CD4-positive, alpha-beta T cell (primary cell): ENCODE measurements around the gene PIM2. TPM values are rescaled to one million over a fixed set of nuclear protein-coding genes. Genes with fewer than 3 reads are reported as not detected.

Experiments
- ATAC-seq: fragments of 200-7000 bp; cut with Tn5 transposase; one replicate; pipeline ENCODE4 v1.10.0; 2022; ENCODE audit warnings: mild to moderate bottlenecking; ENCODE audit not compliant: poor library complexity
- CTCF ChIA-PET: fragments of 350-600 bp; sonication (Branson Sonifier 250); formaldehyde crosslinking; loops from one replicate; lab custom pipeline; 2021; ENCODE audit warnings: antibody characterized with exemption, inconsistent platforms; lab: Charles Lee
- POLR2A ChIA-PET: fragments of 350-600 bp; sonication (Branson Sonifier 250); formaldehyde crosslinking; loops from one replicate; lab custom pipeline; 2021; ENCODE audit warnings: antibody characterized with exemption, inconsistent platforms; lab: Charles Lee
- DNase-seq, 14 experiments: peaks; one replicate each; pipeline ENCODE4 v3.0.0-alpha.2; 2013 to 2020; ENCODE audit warnings: mixed read lengths in 2 of 14
- H3K27ac ChIP-seq, 2 donors: one replicate each; pipeline versions ENCODE4 v1.5.1 to v1.7.0; 2013; ENCODE audit warnings: low read length in 2 of 2, low read depth in 1 of 2, mild to moderate bottlenecking in 1 of 2
- H3K27me3 ChIP-seq, 2 experiments: 1 replicate in 1 of 2; 2 replicates in 1 of 2; pipeline versions ENCODE4 v1.6.1 to v1.7.0; 2013; ENCODE audit warnings: low read length in 2 of 2, control low read depth in 1 of 2, mild to moderate bottlenecking in 1 of 2, moderate library complexity in 1 of 2; ENCODE audit not compliant: insufficient read depth in 2 of 2, control insufficient read depth in 1 of 2
- H3K36me3 ChIP-seq: one replicate; pipeline ENCODE4 v1.6.1; 2013; ENCODE audit warnings: low read length, control low read depth; ENCODE audit not compliant: insufficient read depth
- H3K4me1 ChIP-seq: one replicate; pipeline ENCODE4 v1.6.1; 2013; ENCODE audit warnings: low read length, control low read depth; ENCODE audit not compliant: insufficient read depth
- H3K4me3 ChIP-seq: one replicate; pipeline ENCODE4 v1.5.1; 2013; ENCODE audit warnings: mild to moderate bottlenecking, low read length, moderate library complexity
- H3K9me3 ChIP-seq, 2 experiments: 1 replicate in 1 of 2; 2 replicates in 1 of 2; pipeline versions ENCODE4 v1.6.1 to v1.7.0; 2013; ENCODE audit warnings: low read length in 2 of 2, mild to moderate bottlenecking in 2 of 2, control low read depth in 1 of 2, moderate library complexity in 1 of 2; ENCODE audit not compliant: control insufficient read depth in 1 of 2, insufficient read depth in 1 of 2
- H3K27ac Mint-ChIP-seq: one replicate; pipeline ENCODE4 v1.8.0; 2020; ENCODE audit warnings: mixed read lengths
- H3K27me3 Mint-ChIP-seq: one replicate; pipeline ENCODE4 v1.8.0; 2021; ENCODE audit warnings: mixed read lengths
- H3K36me3 Mint-ChIP-seq: one replicate; pipeline ENCODE4 v1.8.0; 2021; ENCODE audit warnings: low read depth, mixed read lengths
- H3K4me1 Mint-ChIP-seq: one replicate; pipeline ENCODE4 v1.8.0; 2021; ENCODE audit warnings: low read depth, mixed read lengths
- H3K4me3 Mint-ChIP-seq: one replicate; pipeline ENCODE4 v1.8.0; 2020; ENCODE audit warnings: mild to moderate bottlenecking, mixed read lengths
- H3K9me3 Mint-ChIP-seq: one replicate; pipeline ENCODE4 v1.8.0; 2020; ENCODE audit warnings: mixed read lengths
- CTCF ChIP-seq: fragments of 200-600 bp; IDR thresholded peaks from one replicate; pipeline ENCODE4 v1.8.0; 2022; ENCODE audit warnings: antibody characterized with exemption, mild to moderate bottlenecking
- intact Hi-C, 2 experiments: fragments of 100-400 bp; cut with DNase I in 1 of 2; cut with micrococcal nuclease in 1 of 2; formaldehyde crosslinking; loops; one replicate each; pipeline versions ENCODE4 v1.15.1 to v1.9.0; 2023 to 2025; cut with DNase I, micrococcal nuclease
- total RNA-seq, 174 experiments: library from RNA in 2 of 174; stranded (reverse) in 2 of 174; gene quantifications; one replicate each; pipeline ENCODE4 v1.2.3 and lab custom pipeline; 2021 to 2026

The PIM2 gene
- total RNA-seq, 2 experiments from 2014 or later = 212 to 225 TPM

- no peaks in the 10 kb centered on the region for H3K4me1 Mint-ChIP-seq
- Histone ChIP-seq H3K4me3 (no peak overlapping the region), H3K27me3 (no peaks in the 10 kb centered on the region), H3K9me3 (no peaks in the 10 kb centered on the region), H3K4me1 (peaks cover 3% of the 10 kb centered on the region), H3K27ac (no peak overlapping the region), H3K36me3 (peaks cover 57% of the 10 kb centered on the region)
- ChIA-PET CTCF (no interaction called here), POLR2A (interaction anchor here (1.3 to 1.4 kb wide), 2 partner anchors 13 to 35 kb away, joined by 5 to 6 read pairs; no protein-coding TSS in a partner anchor)
- no peaks in the 10 kb centered on the region for H3K27me3 Mint-ChIP-seq
- no peak for DNase-seq
- no peak overlapping the region for H3K4me3 Mint-ChIP-seq
- ATAC-seq = no peak
- no peak overlapping the region for H3K27ac Mint-ChIP-seq
- H3K9me3 Mint-ChIP-seq = no peaks in the 10 kb centered on the region
- intact Hi-C loops = no loop called here
- peaks cover 28% of the 10 kb centered on the region for H3K36me3 Mint-ChIP-seq
- TF ChIP-seq CTCF = no peak
Measured at GRCh38 chrX:48904626-48905025, 14.2 kb downstream of the PIM2 start.

- Mint-ChIP-seq H3K36me3 (peaks cover 28% of the 10 kb centered on the region), H3K27me3 (no peaks in the 10 kb centered on the region), H3K4me3 (no peak overlapping the region), H3K9me3 (no peaks in the 10 kb centered on the region), H3K27ac (no peak overlapping the region), H3K4me1 (no peaks in the 10 kb centered on the region)
- TF ChIP-seq CTCF = no peak
- intact Hi-C loops = no loop called here
- H3K27me3 ChIP-seq = no peaks in the 10 kb centered on the region
- ChIA-PET CTCF (interaction anchor here (1.2 kb wide), 1 partner anchor 13 kb away, joined by 3 read pairs; no protein-coding TSS in a partner anchor), POLR2A (interaction anchor here (1.3 to 1.4 kb wide), 2 partner anchors 13 to 36 kb away, joined by 5 to 6 read pairs; no protein-coding TSS in a partner anchor)
- H3K4me1 ChIP-seq = peaks cover 8% of the 10 kb centered on the region
- no peak for DNase-seq
- no peaks in the 10 kb centered on the region for H3K9me3 ChIP-seq
- no peak overlapping the region for H3K27ac ChIP-seq
- no peak overlapping the region for H3K4me3 ChIP-seq
- ATAC-seq = no peak
- peaks cover 57% of the 10 kb centered on the region for H3K36me3 ChIP-seq
Measured at GRCh38 chrX:48904180-48904579, 14.6 kb downstream of the PIM2 start.

GRCh38 chrX:48903290-48903689 lies 15.5 kb downstream of the PIM2 start:
- Mint-ChIP-seq H3K27me3 (no peaks in the 10 kb centered on the region), H3K4me1 (peaks cover 4% of the 10 kb centered on the region), H3K36me3 (peaks cover 28% of the 10 kb centered on the region), H3K27ac (no peak overlapping the region), H3K4me3 (no peak overlapping the region), H3K9me3 (no peaks in the 10 kb centered on the region)
- DNase-seq = no peak
- no peak for ATAC-seq
- Histone ChIP-seq H3K4me3 (no peak overlapping the region), H3K27ac (no peak overlapping the region), H3K27me3 (no peaks in the 10 kb centered on the region), H3K4me1 (peaks cover 17% of the 10 kb centered on the region), H3K9me3 (no peaks in the 10 kb centered on the region), H3K36me3 (peaks cover 56% of the 10 kb centered on the region)
- no peak for TF ChIP-seq CTCF
- POLR2A ChIA-PET = interaction anchor here (1.0 to 1.4 kb wide), 3 partner anchors 8 to 37 kb away, joined by 5 to 8 read pairs (median 6); partner anchors contain the start of gene SLC35A2
- CTCF ChIA-PET = interaction anchor here (1.2 kb wide), 1 partner anchor 12 kb away, joined by 3 read pairs; no protein-coding TSS in a partner anchor
- intact Hi-C loops = no loop called here
